Effector CD8-positive, alpha-beta T cell (primary cell): Measurements from ENCODE around the gene JDP2.
"Not testable (repeated sequence)": the region's sequence is repeated elsewhere in the genome, so short reads cannot be mapped to it uniquely, and the experiment has no call there.

ENCODE experiments used
- DNase-seq: peaks from one replicate; lab custom pipeline; 2025; lab: John Stamatoyannopoulos, UW

The JDP2 gene

GRCh38 chr14:75456069-75456996, 28.5 kb downstream of the JDP2 start:
- DNase-seq = no peak

GRCh38 chr14:75456997-75457335, 29.1 kb downstream of the JDP2 start:
- DNase-seq = no peak

- DNase-seq = no peak
Observed at GRCh38 chr14:75457648-75458165, 29.9 kb downstream of the JDP2 start.

- DNase-seq = no peak
Observed at GRCh38 chr14:75458305-75458704, 30.5 kb downstream of the JDP2 start.

- DNase-seq = no peak
Observed at GRCh38 chr14:75459099-75459741, 31.4 kb downstream of the JDP2 start.

GRCh38 chr14:75459791-75460190, 32.0 kb downstream of the JDP2 start:
- no peak for DNase-seq

GRCh38 chr14:75460394-75460793, 32.6 kb downstream of the JDP2 start:
- no peak for DNase-seq

- DNase-seq = no peak
Observed at GRCh38 chr14:75461303-75461702, 33.5 kb downstream of the JDP2 start.

- DNase-seq = no peak
Observed at GRCh38 chr14:75461755-75462349, 34.0 kb downstream of the JDP2 start.

GRCh38 chr14:75464626-75465025, 36.8 kb downstream of the JDP2 start:
- DNase-seq = no peak

- no peak for DNase-seq
Observed at GRCh38 chr14:75467763-75468162, 39.9 kb downstream of the JDP2 start.

GRCh38 chr14:75469164-75469563, 41.3 kb downstream of the JDP2 start:
- DNase-seq = no peak

- no peak for DNase-seq
Observed at GRCh38 chr14:75469606-75470237, 41.9 kb downstream of the JDP2 start.

- no peak for DNase-seq
Observed at GRCh38 chr14:75470238-75470797, 42.5 kb downstream of the JDP2 start.

- no peak for DNase-seq
Observed at GRCh38 chr14:75471059-75471458, 43.2 kb downstream of the JDP2 start.

- not testable (repeated sequence) for DNase-seq
Observed at GRCh38 chr14:75474127-75474526, 46.3 kb downstream of the JDP2 start.

- no peak for DNase-seq
Observed at GRCh38 chr14:75476274-75476995, 48.6 kb downstream of the JDP2 start.

- DNase-seq = no peak
Observed at GRCh38 chr14:75477881-75478280, 50.1 kb downstream of the JDP2 start.

GRCh38 chr14:75479770-75480600, 52.2 kb downstream of the JDP2 start:
- no peak for DNase-seq

GRCh38 chr14:75482366-75482765, 54.5 kb downstream of the JDP2 start:
- DNase-seq = no peak
